ENCODE measurements around the gene ARHGEF19. TPM values are rescaled to one million over a fixed set of nuclear protein-coding genes. Genes with fewer than 3 reads are reported as not detected.

The ARHGEF19 gene
- total and polyA plus RNA-seq, 9 of the 15 experiments (the other 6 are each of a cell fraction or from before 2014, with no cell fraction given) = 0.73 to 21.0 (median 5.2) TPM

- TF ChIP-seq PATZ1 (CRISPR knock-in tag; IDR thresholded peaks at IDR 0.05; ENCODE audit: borderline replicate concordance) (no peak), CAMTA2 (CRISPR knock-in tag; conservative IDR thresholded peaks at IDR 0.05) (no peak), EHMT2 (IDR thresholded peaks at IDR 0.05) (no peak), GATAD2A (IDR thresholded peaks at IDR 0.05) (no peak), ZNF707 (CRISPR knock-in tag; conservative IDR thresholded peaks at IDR 0.05) (no peak), HMG20B (CRISPR knock-in tag; IDR thresholded peaks at IDR 0.05) (no peak), ATF3 (IDR thresholded peaks at IDR 0.05) (peak; percentile 81), ATF3 (CRISPR knock-in tag; conservative IDR thresholded peaks at IDR 0.05) (no peak), ZNF3 (CRISPR knock-in tag; IDR thresholded peaks at IDR 0.05) (no peak), HOXB6 (CRISPR knock-in tag; IDR thresholded peaks at IDR 0.05; ENCODE audit: borderline replicate concordance) (no peak), ZNF23 (CRISPR knock-in tag; IDR thresholded peaks at IDR 0.05) (no peak), THRA (IDR thresholded peaks at IDR 0.05) (no peak), ETV6 (IDR thresholded peaks at IDR 0.05; ENCODE audit: borderline replicate concordance in 1 of 2, low read depth in 2 of 2, low read length in 1 of 2) (no peak), ETV6 (CRISPR knock-in tag; IDR thresholded peaks at IDR 0.05; ENCODE audit: borderline replicate concordance) (no peak), C11orf30 (IDR thresholded peaks at IDR 0.05; ENCODE audit: low read depth) (no peak), PKNOX1 (IDR thresholded peaks at IDR 0.05) (peak; percentile 73), JUN (IDR thresholded peaks at IDR 0.05; ENCODE audit: borderline replicate concordance, low read depth, low read length) (peak; percentile 80), JUN (CRISPR knock-in tag; IDR thresholded peaks at IDR 0.05; ENCODE audit: borderline replicate concordance) (no peak), PRDM10 (IDR thresholded peaks at IDR 0.05; ENCODE audit: partially characterized antibody) (no peak), ZNF778 (CRISPR knock-in tag; IDR thresholded peaks at IDR 0.05) (no peak), SNIP1 (IDR thresholded peaks at IDR 0.05; ENCODE audit: low read depth) (no peak)
Observed at GRCh38 chr1:16172964-16173446, 39.4 kb downstream of the ARHGEF19 start (continued).

All from K562 (cell line).